ENCODE data around the gene POLN. TPM values are rescaled to one million over a fixed set of nuclear protein-coding genes. Genes with fewer than 3 reads are reported as not detected.
"Not testable (repeated sequence)": the region's sequence is repeated elsewhere in the genome, so short reads cannot be mapped to it uniquely, and the experiment has no call there.

The POLN gene
- total and polyA plus RNA-seq, 2 of the 4 experiments (the other 2 are of a cell fraction): 0.63 to 0.72 TPM

GRCh38 chr4:2275546-2276251 is 33.8 kb upstream of the POLN start:
- Histone ChIP-seq H2BK5ac (ENCODE audit: low read depth, low read length, poor library complexity, severe bottlenecking) (no peak overlapping the region), H2BK15ac (ENCODE audit: low read depth, low read length) (no peak overlapping the region), H2BK20ac (ENCODE audit: low read depth, low read length) (no peak overlapping the region), H3K23ac (ENCODE audit: low read depth, low read length) (no peak overlapping the region), H3K4me1 (ENCODE audit: control insufficient read depth, insufficient read depth, low read length) (no peaks in the 10 kb centered on the region), H4K91ac (ENCODE audit: insufficient read depth, low read depth, low read length) (no peak overlapping the region), H4K20me1 (ENCODE audit: insufficient read depth, low read length) (no peaks in the 10 kb centered on the region), H3K18ac (ENCODE audit: low read depth, low read length) (no peak overlapping the region), H2AK9ac (replicated peaks; ENCODE audit: low read depth, low read length, poor library complexity) (no peak overlapping the region), H3K4ac (ENCODE audit: low read depth, low read length) (no peak overlapping the region), H2AK5ac (ENCODE audit: low read depth, low read length) (no peak overlapping the region), H2AFZ (replicated peaks; ENCODE audit: low read length, poor library complexity) (no peak overlapping the region), H3K4me2 (ENCODE audit: low read depth, low read length) (no peak overlapping the region), H3K27ac (ENCODE audit: insufficient read depth, low read length) (no peak overlapping the region), H3K79me1 (ENCODE audit: low read depth in 1 of 2, low read length in 2 of 2) (no peaks in the 10 kb centered on the region), H3K36me3 (ENCODE audit: control insufficient read depth, insufficient read depth, low read length) (no peaks in the 10 kb centered on the region), H3K9me3 (ENCODE audit: control insufficient read depth, insufficient read depth, low read length) (no peaks in the 10 kb centered on the region), H3K9me1 (ENCODE audit: insufficient read depth, low read length) (no peaks in the 10 kb centered on the region), H3K14ac (replicated peaks; ENCODE audit: low read depth, low read length) (no peak overlapping the region), H3K4me3 (ENCODE audit: insufficient read depth, low read depth, low read length) (no peak overlapping the region), H4K8ac (ENCODE audit: low read depth in 2 of 2, low read length in 2 of 2) (no peak overlapping the region), H2BK120ac (ENCODE audit: low read depth, low read length) (no peak overlapping the region), H4K5ac (ENCODE audit: low read depth, low read length) (no peak overlapping the region), H3K9ac (ENCODE audit: low read depth, low read length) (no peak overlapping the region), H3K27me3 (ENCODE audit: control insufficient read depth, insufficient read depth, low read length) (peaks cover 2% of the 10 kb centered on the region; the same call in 1 of the 2 replicates), H3K56ac (ENCODE audit: extremely low read depth, insufficient read depth, low read length) (no peak overlapping the region)
- ChIA-PET CTCF (no interaction called here), POLR2A (ENCODE audit: unreplicated experiment) (no interaction called here)
- dilution Hi-C loops (cut with HindIII; ENCODE audit: low sequenced_read_pairs, unreplicated experiment) (no loop called here), in situ Hi-C loops (cut with MboI; ENCODE audit: low sequenced_read_pairs) (no loop called here), intact Hi-C loops (cut with micrococcal nuclease) (no loop called here)
- ATAC-seq (ENCODE audit: low read depth): no peak
- 89% methylated on average over 32 of the region's 44 CpGs; no CpG with 5 or more reads in 1 of the 2 experiments for WGBS, 2 experiments (ENCODE audit: extremely low coverage in 2 of 2, insufficient read length in 1 of 2)
- BruUV-seq (replicated peaks): no TSS peak
- no peak for TF ChIP-seq FOS (IDR thresholded peaks at IDR 0.05; ENCODE audit: low read depth, low read length)
- no peak for TF ChIP-seq CHD1 (IDR thresholded peaks at IDR 0.05; ENCODE audit: low read depth, low read length)
- no peak for TF ChIP-seq SMC3 (IDR thresholded peaks at IDR 0.05; ENCODE audit: low read depth, low read length)
- TF ChIP-seq RCOR1 (IDR thresholded peaks at IDR 0.05; ENCODE audit: insufficient replicate concordance, low read length): no peak
- DNase-seq: no peak

GRCh38 chr4:2275044-2275397 is 33.1 kb upstream of the POLN start:
- H3K4me1 ChIP-seq (ENCODE audit: control insufficient read depth, insufficient read depth, low read length); H3K4ac ChIP-seq (ENCODE audit: low read depth, low read length); H3K14ac ChIP-seq (replicated peaks; ENCODE audit: low read depth, low read length); in situ Hi-C loops (cut with MboI; ENCODE audit: low sequenced_read_pairs); H3K4me3 ChIP-seq (ENCODE audit: insufficient read depth, low read depth, low read length); BruUV-seq (replicated peaks); DNase-seq; H4K91ac ChIP-seq (ENCODE audit: insufficient read depth, low read depth, low read length); H2BK15ac ChIP-seq (ENCODE audit: low read depth, low read length); H4K8ac ChIP-seq (ENCODE audit: low read depth in 2 of 2, low read length in 2 of 2); H3K79me1 ChIP-seq (ENCODE audit: low read depth in 1 of 2, low read length in 2 of 2); H2BK120ac ChIP-seq (ENCODE audit: low read depth, low read length); H3K27ac ChIP-seq (ENCODE audit: insufficient read depth, low read length); H2AK5ac ChIP-seq (ENCODE audit: low read depth, low read length); H3K9me3 ChIP-seq (ENCODE audit: control insufficient read depth, insufficient read depth, low read length); H4K5ac ChIP-seq (ENCODE audit: low read depth, low read length); CTCF ChIA-PET; H2AFZ ChIP-seq (replicated peaks; ENCODE audit: low read length, poor library complexity); H3K27me3 ChIP-seq (ENCODE audit: control insufficient read depth, insufficient read depth, low read length); H3K56ac ChIP-seq (ENCODE audit: extremely low read depth, insufficient read depth, low read length); ATAC-seq (ENCODE audit: low read depth); H3K18ac ChIP-seq (ENCODE audit: low read depth, low read length); H4K20me1 ChIP-seq (ENCODE audit: insufficient read depth, low read length); H2BK20ac ChIP-seq (ENCODE audit: low read depth, low read length); H3K9ac ChIP-seq (ENCODE audit: low read depth, low read length); H3K9me1 ChIP-seq (ENCODE audit: insufficient read depth, low read length); POLR2A ChIA-PET (ENCODE audit: unreplicated experiment); H2AK9ac ChIP-seq (replicated peaks; ENCODE audit: low read depth, low read length, poor library complexity); H3K4me2 ChIP-seq (ENCODE audit: low read depth, low read length); H3K23ac ChIP-seq (ENCODE audit: low read depth, low read length); H2BK5ac ChIP-seq (ENCODE audit: low read depth, low read length, poor library complexity, severe bottlenecking); dilution Hi-C loops (cut with HindIII; ENCODE audit: low sequenced_read_pairs, unreplicated experiment); intact Hi-C loops (cut with micrococcal nuclease); H3K36me3 ChIP-seq (ENCODE audit: control insufficient read depth, insufficient read depth, low read length): not testable (repeated sequence)
- WGBS, 2 experiments (ENCODE audit: extremely low coverage in 2 of 2, insufficient read length in 1 of 2): 87% methylated on average over 8 of the region's 10 CpGs; no CpG with 5 or more reads in 1 of the 2 experiments

All from IMR-90 (cell line).